22Rv1 (cell line): Measurements from ENCODE around the gene JAKMIP2.

Source experiments
- H3K27ac ChIP-seq: fragments of 450-650 bp; 2 replicates; pipeline ENCODE4 v1.5.1; 2017
- ZFX ChIP-seq: fragments of 450-650 bp; IDR thresholded peaks from 2 replicates; pipeline ENCODE4 v1.6.1; 2017; ENCODE audit warnings: antibody characterized with exemption, borderline replicate concordance
- TF ChIP-seq, protein P1 (sequence below): fragments of 450-650 bp; IDR thresholded peaks from 2 replicates; pipeline ENCODE4 v1.5.1; 2017; ENCODE audit warnings: mild to moderate bottlenecking

The JAKMIP2 gene

GRCh38 chr5:147763791-147764525 is 18.6 kb downstream of the JAKMIP2 start:
- H3K27ac ChIP-seq: no peak overlapping the region
- TF ChIP-seq ZFX: no peak
- TF ChIP-seq, protein P1, sequence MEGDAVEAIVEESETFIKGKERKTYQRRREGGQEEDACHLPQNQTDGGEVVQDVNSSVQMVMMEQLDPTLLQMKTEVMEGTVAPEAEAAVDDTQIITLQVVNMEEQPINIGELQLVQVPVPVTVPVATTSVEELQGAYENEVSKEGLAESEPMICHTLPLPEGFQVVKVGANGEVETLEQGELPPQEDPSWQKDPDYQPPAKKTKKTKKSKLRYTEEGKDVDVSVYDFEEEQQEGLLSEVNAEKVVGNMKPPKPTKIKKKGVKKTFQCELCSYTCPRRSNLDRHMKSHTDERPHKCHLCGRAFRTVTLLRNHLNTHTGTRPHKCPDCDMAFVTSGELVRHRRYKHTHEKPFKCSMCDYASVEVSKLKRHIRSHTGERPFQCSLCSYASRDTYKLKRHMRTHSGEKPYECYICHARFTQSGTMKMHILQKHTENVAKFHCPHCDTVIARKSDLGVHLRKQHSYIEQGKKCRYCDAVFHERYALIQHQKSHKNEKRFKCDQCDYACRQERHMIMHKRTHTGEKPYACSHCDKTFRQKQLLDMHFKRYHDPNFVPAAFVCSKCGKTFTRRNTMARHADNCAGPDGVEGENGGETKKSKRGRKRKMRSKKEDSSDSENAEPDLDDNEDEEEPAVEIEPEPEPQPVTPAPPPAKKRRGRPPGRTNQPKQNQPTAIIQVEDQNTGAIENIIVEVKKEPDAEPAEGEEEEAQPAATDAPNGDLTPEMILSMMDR: no peak

DNA sequence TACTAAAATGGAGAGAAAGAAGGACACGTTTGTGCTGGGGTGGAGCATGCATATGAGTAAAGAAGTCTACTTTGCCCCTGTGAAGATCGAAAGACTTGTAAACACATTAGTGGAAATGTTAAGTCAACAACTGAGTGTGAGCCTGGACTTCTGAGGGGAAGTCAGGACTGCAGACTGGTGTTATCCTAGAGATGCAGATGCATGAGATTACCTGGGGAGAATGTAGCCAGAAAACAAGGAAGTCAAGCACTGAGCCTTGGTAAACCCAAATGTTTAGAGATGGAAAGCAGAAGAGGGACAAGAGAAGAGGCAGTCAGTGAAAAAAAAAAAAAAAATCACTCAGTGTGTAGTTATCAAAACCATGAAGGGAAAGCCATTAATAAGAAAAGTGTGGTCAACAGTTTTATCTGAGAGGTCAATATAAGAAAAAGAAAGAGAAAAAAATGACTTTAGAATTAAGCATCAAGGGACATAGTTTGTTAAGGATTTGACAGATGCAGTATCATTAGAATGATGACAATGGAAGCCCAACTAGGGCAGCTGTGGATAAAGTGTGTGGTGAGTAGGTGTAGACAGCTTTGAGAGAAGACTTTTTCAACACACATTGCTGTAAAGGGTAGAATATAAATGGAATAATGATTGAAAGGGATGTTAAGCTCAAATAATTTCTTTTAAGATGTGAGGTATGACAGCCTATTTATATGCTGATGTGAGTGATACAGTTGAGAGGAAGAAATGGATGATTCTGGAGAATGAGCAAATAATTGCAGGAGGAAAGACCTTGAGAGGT is 22.2 kb downstream of the JAKMIP2 start:
- TF ChIP-seq ZFX: no peak
- TF ChIP-seq, protein P1: no peak
- no peak overlapping the region for H3K27ac ChIP-seq

DNA sequence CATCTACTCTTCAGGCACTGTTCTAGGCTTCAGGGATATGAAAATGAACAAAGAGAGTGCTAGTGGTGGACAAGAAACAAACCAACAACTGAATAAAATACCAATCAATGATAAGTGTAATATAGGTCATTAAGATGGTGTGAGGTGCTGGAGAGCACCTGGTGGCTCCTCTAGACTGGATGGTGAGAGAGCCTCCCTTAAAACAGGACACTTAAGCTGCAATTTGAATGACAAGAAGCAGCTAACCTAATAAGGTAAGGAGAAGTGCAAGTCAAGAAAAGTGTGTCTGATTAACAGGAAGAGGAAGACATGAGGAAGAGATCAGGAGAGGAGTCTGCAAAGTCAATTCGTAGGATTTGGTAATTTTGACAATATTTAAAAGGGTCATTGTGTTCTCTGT is 23.1 kb downstream of the JAKMIP2 start:
- no peak for TF ChIP-seq ZFX
- TF ChIP-seq, protein P1: no peak
- H3K27ac ChIP-seq: no peak overlapping the region

- no peak for TF ChIP-seq ZFX
- TF ChIP-seq, protein P1: no peak
These were observed 26.0 kb downstream of the JAKMIP2 start for GRCh38 chr5:147756566-147756965.

DNA sequence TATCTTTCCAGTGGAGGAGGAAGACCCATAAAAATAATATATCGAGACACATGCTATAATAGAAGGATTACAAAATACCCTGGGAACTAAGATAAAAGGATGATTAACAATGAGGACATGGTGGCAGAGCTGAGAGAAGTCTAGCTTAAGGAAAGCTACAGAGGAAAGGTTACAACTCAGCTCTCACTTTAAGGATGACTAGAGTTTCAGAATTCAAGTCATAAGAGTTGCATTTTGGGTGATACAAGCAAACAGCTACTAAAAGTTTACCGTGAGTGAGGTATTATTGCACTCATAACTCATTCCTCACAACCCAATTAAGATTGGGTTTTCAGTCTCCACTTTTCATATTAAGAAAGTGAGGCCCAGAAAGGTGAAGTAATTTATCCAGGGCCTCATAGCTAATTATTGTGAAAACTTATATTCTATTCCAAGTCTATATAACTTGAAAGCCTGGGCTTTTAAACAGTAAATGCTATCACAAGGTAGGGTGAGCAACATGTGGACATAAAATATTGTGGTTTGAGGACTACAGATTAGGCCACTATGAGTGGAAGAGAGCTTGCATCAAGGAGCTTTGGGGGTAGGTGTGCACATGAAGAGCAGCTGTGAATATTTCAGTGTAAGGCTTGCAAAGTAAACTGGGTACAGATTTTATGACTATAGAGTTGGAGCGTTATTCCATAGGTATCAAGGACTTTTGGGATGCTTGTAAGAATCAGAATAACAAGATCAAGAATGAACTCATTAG is 28.0 kb downstream of the JAKMIP2 start:
- H3K27ac ChIP-seq: no peak overlapping the region
- TF ChIP-seq, protein P1: no peak
- TF ChIP-seq ZFX: no peak

More at GRCh38 chr5:147756566-147756965, 26.0 kb downstream of the JAKMIP2 start:
- H3K27ac ChIP-seq: no peak overlapping the region

GRCh38 chr5:147753765-147754164 is 28.8 kb downstream of the JAKMIP2 start:
- no peak for TF ChIP-seq ZFX
- TF ChIP-seq, protein P1: no peak
- no peak overlapping the region for H3K27ac ChIP-seq
